B cell (primary cell): ENCODE measurements around the gene UPK3BL2.
"Not testable (repeated sequence)": the region's sequence is repeated elsewhere in the genome, so short reads cannot be mapped to it uniquely, and the experiment has no call there.

Experiments
- EZH2 ChIP-seq: IDR thresholded peaks from 2 replicates; pipeline ENCODE4 v1.6.1; 2012; ENCODE audit warnings: borderline replicate concordance, low read depth, mild to moderate bottlenecking, moderate library complexity, low read length; ENCODE audit not compliant: insufficient read depth, poor library complexity, severe bottlenecking
- TF ChIP-seq, protein P1 (sequence below): fragments of 200-600 bp; IDR thresholded peaks from one replicate; pipeline ENCODE4 v1.8.0; 2022; ENCODE audit warnings: antibody characterized with exemption, mild to moderate bottlenecking

DNA sequence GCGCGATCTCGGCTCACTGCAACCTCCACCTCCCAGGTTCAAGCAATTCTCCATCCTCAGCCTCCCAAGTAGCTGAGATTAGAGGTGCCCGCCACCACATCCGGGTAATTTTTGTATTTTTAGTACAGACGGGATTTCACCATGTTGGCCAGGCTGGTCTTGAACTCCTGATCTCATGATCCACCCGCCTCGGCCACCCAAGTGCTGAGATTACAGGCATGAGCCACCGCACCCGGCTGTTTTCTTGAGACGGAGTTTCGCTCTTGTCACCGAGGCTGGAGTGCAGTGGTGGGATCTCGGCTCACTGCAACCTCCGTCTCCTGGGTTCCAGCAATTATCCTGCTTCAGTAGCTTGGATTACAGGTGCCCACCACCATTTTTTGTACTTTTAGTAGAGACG is 45.2 kb downstream of the UPK3BL2 start:
- TF ChIP-seq, protein P1, sequence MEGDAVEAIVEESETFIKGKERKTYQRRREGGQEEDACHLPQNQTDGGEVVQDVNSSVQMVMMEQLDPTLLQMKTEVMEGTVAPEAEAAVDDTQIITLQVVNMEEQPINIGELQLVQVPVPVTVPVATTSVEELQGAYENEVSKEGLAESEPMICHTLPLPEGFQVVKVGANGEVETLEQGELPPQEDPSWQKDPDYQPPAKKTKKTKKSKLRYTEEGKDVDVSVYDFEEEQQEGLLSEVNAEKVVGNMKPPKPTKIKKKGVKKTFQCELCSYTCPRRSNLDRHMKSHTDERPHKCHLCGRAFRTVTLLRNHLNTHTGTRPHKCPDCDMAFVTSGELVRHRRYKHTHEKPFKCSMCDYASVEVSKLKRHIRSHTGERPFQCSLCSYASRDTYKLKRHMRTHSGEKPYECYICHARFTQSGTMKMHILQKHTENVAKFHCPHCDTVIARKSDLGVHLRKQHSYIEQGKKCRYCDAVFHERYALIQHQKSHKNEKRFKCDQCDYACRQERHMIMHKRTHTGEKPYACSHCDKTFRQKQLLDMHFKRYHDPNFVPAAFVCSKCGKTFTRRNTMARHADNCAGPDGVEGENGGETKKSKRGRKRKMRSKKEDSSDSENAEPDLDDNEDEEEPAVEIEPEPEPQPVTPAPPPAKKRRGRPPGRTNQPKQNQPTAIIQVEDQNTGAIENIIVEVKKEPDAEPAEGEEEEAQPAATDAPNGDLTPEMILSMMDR: not testable (repeated sequence)
- TF ChIP-seq EZH2: not testable (repeated sequence)
